HT1080 (cell line): ENCODE results near the gene RAMP3. TPM values are rescaled to one million over a fixed set of nuclear protein-coding genes. Genes with fewer than 3 reads are reported as not detected.
A peak's percentile ranks its signal among the peaks of the same experiment; 100 is the strongest.

Experiments used
- DNase-seq: peaks from one replicate; pipeline ENCODE4 v3.0.0-alpha.2; 2015; ENCODE audit warnings: low read depth
- total RNA-seq: library from RNA; depleted of rRNA; stranded (reverse); fragments of >200 nt; shearing (Covaris generic); gene quantifications from 2 replicates; pipeline ENCODE4 v1.2.3, GENCODE V29; 2014

The RAMP3 gene
- total RNA-seq, 1 experiment from 2014 or later, result not detected

DNA sequence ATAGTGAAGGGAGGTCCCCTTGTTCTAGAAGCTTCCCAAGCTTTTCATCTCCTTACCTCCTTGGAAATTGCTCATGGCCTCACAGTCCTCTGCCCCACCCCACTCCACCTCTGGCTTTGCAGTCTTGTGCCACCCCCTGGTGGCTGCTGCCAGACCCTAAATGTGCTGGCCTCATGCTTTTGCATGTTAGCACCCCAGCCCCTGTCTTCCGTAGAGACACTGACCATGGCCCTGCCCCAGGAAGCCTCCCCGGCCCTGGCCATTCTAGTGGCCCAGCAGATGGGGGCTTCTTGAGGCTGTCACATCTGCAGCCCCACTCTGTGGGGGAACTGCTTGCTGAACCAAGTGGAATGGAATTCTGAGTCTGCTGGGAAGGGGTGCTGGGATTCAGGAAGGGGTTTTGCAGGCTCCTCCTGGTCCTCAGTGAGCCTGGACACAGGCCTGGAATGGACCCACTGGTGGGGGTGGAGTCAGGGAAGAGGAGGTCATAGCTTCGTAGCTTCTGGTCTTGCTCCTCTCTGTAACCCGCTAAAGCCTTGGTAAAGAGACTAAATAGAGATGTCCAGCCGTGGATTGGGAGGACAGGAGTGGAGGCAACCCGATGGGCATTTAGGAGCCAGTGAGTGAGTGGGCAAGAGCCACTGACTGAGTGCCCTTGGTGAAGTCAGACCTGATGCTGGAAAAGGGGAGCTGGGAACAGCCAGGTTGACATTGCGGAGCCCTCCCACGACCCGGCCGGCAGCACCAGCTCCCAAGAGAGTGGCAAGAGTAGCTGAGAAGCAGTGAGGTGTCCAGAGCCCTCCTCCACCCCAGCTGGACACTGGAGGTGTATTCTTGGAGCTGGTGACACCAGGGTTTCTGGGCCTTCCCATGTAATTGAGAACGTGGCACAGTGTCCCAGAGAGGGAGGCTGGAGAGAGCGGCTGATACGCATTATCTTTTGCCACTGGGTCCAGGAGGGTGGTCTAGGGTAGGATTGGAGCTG is 20.9 kb downstream of the RAMP3 start:
- DNase-seq, result peak; percentile 30

DNA sequence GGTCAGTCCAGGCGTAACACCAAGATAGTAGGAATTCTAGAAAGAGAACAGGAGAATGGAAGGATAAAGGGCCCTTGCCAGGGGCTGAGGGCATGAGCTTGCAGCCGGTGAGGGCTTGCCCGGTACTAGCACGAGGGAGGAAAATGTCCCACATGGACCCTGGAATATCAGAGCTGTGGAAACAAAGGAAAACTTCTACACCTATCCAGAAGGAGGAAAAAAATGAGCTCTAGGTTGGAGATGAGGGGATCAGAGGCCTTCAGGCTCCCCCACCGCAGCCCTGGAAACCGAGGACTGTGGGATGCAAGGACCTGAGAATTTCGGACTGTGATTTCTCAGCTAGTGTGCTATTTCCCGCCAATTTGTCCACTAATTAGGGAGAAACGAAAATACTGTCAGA is 22.1 kb downstream of the RAMP3 start:
- no peak for DNase-seq

DNA sequence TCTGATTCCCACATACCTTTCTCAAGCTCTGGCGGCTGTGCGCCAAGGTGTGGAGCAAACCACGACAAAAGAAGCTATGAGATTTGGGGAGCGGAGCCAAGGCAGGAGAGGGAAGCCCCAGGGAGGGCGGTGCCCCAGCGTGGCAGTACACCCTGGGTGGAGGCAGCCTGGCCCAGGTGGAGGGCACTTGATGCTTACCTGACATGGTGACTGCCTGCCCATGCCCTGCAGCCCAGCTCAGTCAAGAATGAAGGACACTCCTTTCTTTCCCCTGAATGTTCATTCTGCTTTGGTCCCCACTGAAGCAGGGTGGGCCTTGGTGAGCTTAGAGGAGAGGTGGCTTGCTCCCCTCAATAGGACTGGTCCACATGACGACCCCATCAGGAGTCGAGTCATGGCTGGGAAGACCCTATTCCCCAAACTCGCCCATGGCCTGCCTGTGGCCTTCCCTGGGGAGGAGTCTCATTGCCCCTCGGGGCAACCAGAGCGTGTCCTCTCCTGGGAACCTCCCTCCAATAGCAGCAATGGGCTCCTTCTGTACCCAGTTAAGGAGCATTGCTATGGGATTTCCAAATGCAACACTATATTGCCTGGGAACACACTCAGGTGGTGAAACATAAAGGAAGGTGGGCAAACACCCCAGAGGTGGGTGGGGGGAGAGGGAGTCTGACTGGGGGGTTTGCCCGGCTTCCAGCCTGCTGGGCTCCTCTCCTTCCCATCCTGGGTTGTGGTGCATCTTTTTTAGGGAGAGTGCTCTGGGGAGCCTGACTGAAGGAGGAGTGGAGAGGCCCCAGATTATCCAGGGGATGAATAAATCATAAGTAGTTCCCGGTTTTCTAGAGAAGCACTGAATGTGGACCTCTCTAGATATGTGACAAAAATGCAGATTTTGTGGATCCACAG is 22.7 kb downstream of the RAMP3 start:
- DNase-seq, result no peak

DNA sequence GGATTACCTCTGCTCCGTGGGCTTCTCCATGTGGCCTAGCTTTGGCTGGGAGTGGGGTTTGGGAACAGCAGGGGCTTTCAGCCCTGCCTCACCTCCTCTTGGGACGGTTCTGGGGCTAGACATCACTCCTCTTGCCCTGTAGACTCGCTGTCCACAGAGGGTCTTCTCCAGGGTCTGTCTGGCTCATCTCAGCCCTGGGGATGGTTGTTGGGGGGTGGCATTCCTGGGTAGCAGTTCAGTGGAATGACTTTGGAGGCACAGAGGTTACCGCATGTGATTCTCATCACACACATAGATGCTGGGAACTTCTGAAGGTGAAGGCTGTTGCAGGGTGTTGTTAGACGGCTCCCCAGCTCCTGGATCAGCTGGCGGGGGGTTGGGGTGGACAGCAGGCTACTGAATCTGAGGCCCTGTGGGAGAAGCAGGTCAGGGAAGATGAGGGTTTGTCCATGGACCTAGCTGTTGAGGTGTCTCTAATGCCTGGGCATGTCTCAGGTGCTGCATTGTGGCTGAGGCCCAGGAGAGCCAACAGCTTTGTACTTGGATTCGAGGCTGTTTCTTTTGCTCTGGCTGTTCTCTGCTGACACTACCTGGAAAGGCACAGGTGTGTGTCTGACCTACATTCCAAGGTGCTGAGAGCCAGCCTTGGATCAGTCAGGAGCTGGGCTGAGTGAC is 23.8 kb downstream of the RAMP3 start:
- no peak for DNase-seq

DNA sequence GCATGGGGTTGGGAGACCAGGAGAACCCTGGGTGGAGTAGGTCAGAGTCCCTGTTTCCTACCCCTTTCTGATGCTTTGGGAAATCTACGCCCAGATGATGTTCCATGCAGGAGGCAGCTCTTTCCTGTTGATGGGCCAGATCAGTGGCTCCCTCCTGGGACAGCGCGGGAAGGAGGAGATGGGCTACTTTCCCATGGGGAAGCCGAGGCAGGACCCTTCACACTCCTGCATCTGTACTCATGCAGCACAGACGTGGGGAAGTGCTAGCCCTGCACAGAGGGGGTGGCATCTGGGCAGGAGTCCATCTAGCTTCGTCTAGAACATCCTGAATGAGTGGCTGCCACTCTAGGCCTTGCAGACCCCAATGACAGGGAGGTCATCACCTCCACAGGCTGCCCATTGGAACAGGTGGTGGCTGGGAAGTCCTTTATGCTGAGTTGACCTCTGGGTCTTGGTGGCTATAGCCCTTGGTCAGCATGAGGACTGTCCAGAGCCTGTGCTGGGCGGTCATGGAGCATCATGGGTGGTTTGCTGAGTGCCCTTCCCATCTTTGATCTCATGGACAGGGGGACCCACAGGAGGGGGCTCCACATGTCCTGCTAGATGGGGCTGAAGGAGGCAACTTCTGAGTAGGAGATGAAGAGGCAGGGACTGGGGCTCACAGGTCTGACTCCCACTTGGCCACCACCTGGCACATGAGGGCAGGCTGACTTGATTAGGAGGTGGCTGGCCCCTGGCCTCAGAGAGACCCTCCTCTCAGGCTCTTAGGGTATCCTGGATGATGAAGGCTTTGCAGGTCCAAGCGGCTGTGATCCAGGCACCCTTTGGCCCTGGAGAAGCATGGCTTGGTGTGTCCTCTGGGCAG is 24.6 kb downstream of the RAMP3 start:
- DNase-seq, result no peak

DNA sequence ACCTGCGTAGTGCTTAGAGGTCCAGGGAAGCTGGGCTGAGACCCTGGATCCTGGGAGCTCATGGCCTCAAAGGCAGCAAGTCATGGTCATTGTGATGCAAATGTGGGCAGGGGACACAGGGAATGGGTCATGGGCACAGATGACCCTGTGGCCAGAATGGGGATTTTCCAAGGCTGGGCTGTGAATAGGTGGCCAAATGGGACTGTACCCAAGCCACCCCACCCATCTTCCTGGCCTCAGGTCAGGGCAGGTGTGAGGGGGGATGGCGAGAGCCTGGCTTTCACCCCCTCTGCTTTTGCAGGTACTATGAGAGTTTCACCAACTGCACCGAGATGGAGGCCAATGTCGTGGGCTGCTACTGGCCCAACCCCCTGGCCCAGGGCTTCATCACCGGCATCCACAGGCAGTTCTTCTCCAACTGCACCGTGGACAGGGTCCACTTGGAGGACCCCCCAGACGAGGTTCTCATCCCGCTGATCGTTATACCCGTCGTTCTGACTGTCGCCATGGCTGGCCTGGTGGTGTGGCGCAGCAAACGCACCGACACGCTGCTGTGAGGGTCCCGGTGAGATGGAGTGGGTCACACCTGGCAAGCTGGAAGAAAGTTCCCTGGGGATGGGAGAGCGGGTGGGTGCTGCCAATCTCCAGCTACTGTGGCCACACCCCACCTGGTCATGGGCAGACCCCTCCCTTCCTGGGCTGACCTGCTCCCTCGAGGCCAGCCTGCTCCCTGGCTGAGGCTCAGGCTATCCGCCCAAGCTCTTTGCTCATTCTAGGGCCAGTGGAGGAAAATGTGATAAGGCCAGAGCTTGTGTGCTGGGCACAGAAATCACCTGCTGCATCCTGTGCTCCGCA is 25.5 kb downstream of the RAMP3 start:
- DNase-seq, result no peak

DNA sequence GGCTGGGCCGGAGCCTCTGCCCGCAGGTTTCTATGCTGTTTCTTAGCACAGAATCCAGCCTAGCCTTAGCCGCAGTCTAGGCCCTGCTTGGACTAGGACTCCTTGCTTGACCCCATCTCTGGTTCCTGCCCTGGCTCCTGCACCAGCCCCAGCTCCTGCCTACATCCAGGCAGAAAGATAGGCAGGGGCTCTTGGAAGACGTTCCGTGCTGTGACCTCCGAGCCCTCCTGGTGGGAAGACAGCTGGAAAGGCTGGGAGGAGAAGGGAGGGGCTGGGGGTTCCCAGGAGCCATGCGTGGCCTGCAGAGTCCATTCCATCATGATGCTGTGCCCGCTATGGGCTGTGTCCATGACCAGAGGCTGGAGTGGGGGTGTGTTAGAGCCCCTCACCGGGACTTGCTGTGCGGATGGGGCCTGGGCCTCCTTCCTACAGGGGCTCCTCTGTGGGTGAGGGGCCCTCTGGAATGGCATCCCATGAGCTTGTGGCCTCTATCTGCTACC is 26.2 kb downstream of the RAMP3 start:
- no peak for DNase-seq

DNA sequence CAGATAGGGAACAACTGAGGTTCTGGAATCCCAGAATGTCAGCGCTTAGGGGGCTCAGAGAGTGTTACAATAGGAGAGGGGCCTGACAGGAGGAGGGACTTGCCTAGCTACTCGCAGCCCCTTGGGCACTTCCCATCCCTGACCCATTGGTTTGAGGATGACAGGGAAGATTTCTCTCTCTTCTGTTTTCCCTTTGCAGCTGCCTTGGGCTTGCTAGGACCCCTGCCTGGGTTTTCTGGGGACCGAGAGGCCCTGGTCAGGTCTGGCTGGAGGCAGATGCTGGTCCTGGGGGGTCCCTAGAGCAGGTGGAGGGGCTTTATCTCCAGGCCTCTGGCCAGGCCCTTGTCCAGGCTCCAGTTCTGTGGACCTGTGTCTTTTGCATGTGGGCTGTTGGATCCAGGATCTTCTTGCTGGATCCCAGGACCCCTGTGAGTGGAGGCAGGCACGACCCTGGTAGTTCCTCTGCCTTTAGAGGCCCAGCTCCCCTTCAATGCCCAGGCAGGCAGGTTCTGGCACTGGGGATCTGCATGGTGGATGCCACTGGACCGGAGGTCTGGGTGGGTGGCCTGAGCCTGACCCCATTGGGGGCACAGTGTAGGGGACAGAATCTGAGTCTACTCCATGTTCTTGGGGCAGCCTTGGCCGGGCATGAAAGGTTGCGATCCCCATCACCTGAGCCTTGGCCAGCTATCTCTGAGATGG is 26.9 kb downstream of the RAMP3 start:
- DNase-seq, result no peak

DNA sequence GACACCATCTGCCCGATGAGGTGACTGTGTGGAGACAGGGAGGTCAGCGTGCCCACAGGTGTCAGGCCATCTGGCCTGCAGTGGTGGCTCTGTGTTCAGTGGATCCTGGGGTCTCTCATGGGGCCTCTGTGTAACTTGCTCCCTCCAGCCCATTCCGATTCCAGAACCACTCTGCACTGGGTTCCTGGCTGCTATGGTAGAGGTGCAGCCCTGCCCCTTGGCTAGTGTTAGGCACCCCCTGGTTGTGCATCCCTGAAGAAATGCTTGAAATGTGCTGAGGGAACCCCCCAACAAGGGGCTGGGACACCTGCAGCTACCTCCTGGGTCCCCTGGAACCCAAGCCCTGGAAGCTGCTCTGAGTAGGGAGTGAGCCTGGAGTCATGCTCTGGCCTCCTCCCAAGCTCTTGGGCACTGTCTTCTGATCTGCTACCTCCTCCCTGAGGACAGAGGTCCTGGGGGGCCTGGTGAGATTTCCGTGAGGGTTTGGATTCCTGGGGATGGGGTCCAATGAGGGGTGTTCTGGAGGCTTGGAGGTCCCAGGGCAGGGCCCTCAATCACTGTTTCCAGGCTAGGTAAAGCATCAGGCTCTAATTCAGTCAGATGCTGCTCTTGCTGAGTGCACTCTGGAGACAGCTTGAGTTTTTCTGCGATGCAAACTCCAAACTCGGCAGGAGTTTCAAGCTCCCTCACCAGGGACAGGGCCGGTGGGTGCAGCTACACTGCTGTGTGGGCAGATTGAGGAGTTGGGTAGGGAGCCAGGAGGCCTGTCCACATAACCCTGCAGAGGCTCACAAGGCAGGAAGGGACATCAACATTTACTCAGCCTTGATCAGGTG is 27.7 kb downstream of the RAMP3 start:
- no peak for DNase-seq

DNA sequence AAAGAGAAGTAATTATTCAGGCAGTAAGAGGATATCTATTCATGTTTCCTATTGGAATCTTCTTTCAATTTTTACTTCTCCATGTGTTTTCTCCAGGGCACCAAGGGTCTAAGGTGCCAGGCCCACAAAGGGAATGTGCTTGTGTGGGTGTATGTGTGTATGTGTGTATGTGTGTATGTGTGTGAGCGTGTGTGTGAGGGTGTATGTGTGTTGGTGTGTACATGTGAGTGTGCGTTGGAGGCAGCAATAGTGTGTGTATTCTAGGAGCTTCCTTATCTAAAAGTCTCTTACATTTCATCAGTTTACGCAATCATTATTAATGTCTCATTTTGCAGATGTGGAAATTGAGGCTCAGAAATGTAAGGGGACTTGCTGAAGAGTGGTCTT is 28.3 kb downstream of the RAMP3 start:
- DNase-seq, result no peak

DNA sequence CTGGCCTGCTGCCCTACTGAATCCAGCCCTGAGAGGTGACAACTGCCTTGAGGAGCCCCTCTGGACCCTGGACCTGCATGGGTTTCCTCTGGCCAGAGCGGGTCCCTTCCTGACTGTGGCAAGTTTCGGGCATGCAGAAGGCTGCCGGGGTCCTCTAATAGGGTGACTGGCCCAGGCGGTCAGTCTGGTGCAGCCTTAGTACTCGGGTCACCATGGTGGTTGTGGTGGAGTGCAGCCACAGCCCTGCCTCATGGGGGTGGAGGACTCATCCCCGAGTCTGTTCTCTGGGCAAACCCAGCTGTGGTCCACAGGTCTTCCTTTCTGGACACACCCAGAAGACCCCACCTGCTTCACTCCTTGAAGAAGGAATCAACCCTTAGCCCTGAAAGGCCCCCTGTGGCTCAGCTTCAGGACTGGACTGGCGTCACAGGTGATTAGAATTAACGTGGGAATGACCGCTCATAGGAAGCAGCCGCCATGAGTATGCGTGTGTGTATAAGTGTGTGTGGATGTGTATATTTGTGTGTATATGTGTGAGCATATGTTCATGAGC is 28.7 kb downstream of the RAMP3 start:
- DNase-seq, result no peak

DNA sequence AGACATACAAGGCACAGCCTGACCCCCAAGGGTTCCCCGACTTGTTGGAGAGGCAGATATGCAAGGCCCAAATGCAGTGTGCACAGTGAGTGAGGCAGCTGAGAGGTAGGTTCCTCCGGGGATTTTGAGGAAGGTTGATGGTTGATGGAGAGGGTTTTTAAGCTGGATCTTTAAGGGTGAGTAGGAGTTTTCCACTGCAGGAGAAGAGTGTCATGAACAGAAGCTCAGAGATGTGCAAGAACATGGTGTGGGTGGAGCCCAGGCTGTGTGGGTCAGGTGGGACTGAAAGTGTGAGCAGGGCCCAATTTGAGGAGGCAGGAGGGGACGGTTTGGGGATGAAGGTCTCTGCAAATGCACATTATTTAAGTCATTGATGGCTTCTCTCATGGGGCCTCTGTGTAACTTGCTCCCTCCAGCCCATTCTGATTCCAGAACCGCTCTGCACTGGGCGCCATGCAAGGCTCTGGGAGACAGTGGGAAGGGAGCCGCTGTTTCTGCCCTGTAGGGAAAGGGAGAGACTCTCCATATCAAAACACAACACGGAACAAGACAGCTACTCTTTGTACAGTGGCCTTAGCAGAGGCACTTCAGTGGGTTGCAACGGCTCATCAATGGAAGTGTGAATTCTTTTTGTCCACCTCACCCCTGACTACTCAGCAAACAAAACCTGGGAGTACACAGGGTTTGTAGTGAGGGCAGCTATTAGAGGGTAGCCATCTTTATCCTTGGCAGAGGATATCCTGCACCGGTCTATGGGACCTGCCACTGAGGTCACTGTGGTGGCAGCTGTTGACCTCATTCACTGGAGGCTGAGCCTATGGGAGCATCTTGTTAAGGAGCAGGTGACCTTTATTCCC is 29.7 kb downstream of the RAMP3 start:
- no peak for DNase-seq

DNA sequence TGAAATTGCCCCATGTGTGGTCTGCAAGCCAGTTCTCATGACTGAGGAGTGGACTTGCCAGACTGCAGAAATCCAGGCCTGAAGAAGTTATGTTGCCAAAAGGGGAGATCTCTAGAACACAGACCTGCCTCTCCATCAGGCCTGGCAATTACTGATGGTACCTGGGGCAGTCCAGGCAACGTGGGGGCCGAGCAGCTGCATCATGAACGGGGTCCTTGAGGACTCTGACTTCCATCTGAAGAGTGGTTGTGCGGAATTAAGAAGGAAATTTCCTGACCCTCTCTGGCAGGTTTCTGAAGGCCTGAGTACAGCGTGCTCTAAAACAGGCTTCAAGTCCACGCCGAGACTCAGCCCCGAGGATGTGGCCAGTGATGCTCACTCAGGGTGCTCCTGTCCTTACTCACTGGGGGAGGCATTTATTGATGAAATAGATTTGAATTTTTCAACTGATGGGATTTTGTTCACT is 30.4 kb downstream of the RAMP3 start:
- no peak for DNase-seq

DNA sequence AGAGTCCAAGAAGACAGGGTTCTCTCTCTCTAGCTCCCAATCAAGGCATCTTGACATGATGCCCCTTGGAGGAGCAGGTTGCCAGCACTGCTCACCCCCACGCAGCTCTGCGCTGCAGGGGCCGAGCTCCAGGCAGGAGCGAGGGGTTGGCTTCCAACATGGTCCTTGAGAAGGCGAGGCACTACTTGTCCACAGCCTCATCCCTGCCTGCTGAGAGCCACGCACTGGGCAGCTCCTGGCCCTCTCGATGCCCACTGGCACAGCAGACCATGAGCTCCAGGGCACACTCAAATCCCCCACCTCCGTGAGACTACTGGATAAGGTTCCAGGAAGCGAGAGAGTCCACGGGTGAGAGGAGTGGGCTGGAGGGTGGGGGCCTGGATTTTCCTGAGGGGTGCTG is 31.1 kb downstream of the RAMP3 start:
- DNase-seq, result no peak

DNA sequence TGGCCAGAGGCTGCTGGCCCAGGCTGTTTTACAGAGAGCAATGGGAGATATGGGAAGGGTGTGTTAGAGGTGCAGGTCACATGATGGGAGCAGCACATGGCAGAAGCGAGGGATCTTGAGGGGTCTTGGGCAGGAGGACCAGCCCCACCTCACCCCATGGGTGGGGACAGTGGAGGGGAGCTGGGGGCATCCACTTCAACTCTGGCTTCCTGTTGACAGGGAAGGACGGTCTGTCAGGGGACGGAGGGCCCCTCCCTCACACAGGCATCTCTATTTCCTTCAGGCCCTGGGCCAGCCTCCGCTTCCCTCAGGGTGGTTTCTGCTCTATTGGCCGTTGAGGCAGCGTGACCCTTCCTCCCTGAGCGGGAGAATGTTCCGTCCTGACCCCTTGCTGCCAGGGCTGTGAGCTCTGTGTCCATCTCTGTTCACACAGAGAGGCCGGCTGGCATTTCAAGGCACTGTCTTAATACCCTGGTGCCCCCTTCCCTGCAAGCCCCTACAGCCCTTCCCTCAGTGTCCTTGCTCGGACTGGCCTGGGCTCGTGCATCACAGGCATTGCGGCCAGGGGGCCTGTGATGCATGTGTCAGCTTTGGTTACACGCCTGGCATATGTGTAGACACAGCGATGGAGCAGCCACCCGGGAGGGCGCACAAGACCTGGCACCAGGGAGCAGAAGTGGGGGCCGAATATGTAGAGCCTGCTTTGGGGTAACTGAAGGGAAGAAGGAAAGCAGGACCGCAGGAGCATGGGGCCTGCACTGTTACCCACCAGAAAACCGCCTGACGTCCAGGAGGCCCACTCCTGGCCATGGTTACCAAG is 31.8 kb downstream of the RAMP3 start:
- DNase-seq, result no peak
